ENCODE results near the gene RNASE8.

The RNASE8 gene

DNA sequence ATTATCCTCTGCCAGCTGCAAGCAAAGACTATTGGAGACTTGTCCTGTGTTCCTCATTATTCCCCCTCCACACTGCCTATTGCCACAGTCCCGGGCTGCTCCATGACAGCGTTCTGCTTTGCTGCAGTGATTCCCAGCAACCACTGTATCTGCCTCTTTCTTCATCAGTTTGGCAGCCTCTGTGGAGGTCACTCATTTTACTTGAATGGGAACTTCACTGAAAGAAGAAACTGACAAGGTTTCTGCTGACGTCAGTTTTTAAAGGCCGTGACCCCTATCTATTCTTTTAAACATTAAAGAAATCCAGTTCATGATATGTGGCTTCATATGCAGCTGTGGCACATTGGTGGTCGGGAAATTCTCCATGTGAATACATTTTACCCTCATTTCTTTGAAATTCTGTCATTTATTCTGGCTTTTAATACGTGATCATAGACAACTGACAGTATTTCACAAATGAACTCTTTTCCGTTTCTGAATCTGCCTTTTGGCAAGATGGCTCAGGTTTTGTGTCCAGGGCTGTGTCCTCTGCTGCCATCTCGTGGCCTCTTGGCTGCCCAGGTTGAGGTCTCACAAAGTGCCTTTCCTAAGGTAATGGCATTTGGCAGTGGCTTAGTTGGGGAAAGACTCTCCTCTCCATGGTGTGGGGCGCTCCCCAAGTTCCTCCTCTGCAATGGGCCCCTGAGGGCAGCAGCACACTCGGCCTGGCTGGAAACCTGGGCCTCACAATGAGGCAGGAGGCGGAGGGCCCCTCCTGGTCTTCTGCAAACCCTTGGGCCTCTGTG lies 49.1 kb downstream of the RNASE8 start:
- no peak for DNase-seq (ENCODE audit: insufficient read length)
- FAIRE-seq: peak; percentile 63
- TF ChIP-seq POLR2AphosphoS5 (IDR thresholded peaks at IDR 0.05; ENCODE audit: low read depth, low read length) (no peak), TAF1 (IDR thresholded peaks at IDR 0.05; ENCODE audit: borderline replicate concordance, low read depth, low read length) (no peak), POLR2A (IDR thresholded peaks at IDR 0.05; ENCODE audit: low read depth, low read length) (no peak)

DNA sequence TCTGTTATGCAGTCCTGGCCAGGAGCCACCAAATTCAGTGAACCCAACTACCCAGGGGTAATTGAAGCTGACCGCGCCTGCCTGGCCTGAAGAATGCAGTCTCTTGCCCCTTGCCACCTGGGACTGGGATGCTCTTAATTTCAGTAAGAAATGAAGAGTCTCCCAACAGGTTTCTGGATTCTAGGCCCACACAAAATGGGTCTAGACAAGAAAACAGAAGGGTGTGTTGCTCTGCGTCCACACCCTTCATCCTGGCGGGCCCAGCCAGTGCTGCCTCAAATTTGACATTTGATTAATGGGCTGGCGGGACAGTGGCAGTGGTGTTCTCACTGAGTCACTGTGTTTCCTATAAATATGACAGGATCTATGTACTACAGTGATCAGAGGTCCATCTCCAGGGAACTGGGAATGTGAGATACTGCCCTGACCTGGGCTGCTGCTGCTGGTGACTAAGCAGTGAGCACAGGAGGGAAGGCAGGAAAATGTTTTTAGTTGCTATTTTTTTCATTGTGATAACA lies 49.7 kb downstream of the RNASE8 start:
- DNase-seq (ENCODE audit: insufficient read length) (no peak), FAIRE-seq (no peak)
- TF ChIP-seq TAF1 (IDR thresholded peaks at IDR 0.05; ENCODE audit: borderline replicate concordance, low read depth, low read length): no peak
- no peak for TF ChIP-seq POLR2AphosphoS5 (IDR thresholded peaks at IDR 0.05; ENCODE audit: low read depth, low read length)
- no peak for TF ChIP-seq POLR2A (IDR thresholded peaks at IDR 0.05; ENCODE audit: low read depth, low read length)
